ENCODE measurements around the gene CDC26.

DNA sequence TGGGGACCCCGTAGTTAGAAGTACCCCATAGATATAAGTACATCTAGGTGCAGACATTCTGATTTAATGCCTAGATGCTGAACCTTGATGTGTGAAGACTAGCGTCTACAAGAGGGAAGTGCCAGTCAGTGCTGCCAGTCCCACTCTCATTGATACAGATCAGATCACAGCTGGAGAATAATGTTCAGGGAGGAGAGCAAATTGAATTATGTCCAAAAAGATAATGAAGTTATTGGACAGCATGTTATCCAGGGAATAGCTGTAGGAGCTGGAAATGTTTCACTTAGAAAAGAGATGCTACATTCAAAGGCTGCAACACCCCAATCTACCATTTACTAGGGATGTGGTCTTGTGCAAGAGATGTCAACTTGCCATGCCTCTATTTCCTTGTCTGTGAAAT lies 43.7 kb upstream of the CDC26 start:
- TF ChIP-seq, protein P1, sequence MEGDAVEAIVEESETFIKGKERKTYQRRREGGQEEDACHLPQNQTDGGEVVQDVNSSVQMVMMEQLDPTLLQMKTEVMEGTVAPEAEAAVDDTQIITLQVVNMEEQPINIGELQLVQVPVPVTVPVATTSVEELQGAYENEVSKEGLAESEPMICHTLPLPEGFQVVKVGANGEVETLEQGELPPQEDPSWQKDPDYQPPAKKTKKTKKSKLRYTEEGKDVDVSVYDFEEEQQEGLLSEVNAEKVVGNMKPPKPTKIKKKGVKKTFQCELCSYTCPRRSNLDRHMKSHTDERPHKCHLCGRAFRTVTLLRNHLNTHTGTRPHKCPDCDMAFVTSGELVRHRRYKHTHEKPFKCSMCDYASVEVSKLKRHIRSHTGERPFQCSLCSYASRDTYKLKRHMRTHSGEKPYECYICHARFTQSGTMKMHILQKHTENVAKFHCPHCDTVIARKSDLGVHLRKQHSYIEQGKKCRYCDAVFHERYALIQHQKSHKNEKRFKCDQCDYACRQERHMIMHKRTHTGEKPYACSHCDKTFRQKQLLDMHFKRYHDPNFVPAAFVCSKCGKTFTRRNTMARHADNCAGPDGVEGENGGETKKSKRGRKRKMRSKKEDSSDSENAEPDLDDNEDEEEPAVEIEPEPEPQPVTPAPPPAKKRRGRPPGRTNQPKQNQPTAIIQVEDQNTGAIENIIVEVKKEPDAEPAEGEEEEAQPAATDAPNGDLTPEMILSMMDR (IDR thresholded peaks at IDR 0.05) = no peak
- no peak for TF ChIP-seq POLR2A (IDR thresholded peaks at IDR 0.05)

All from testis (tissue), 2 donors.